Medulla oblongata (tissue), 1 donor: ENCODE measurements around the gene PGGT1B.

Experiments
- DNase-seq: peaks from one replicate; pipeline ENCODE4 v3.0.0-alpha.2; 2015; ENCODE audit errors: extremely low spot score

The PGGT1B gene

DNA sequence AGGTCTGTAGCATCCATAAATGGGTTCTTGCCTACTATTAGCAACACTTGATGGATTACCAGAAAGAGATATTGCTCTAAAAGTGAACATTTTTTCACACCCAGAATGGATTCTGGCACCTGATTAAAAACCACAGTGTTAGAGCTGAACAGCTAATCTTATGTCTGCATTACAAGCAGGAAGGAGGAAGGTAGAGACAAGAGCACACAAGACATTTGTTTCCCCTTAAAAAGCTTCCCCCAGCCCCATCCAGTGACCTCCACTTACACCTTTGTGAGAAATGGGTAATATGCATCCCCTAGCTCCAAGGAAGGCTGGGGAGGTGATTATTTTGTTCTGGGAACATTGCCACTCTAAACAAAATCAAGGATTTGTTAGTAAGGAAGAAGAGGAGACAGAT, 80.9 kb downstream of the PGGT1B start:
- no peak for DNase-seq

GRCh38 chr5:115180165-115180709, 82.4 kb downstream of the PGGT1B start:
- peak; percentile 18 for DNase-seq

DNA sequence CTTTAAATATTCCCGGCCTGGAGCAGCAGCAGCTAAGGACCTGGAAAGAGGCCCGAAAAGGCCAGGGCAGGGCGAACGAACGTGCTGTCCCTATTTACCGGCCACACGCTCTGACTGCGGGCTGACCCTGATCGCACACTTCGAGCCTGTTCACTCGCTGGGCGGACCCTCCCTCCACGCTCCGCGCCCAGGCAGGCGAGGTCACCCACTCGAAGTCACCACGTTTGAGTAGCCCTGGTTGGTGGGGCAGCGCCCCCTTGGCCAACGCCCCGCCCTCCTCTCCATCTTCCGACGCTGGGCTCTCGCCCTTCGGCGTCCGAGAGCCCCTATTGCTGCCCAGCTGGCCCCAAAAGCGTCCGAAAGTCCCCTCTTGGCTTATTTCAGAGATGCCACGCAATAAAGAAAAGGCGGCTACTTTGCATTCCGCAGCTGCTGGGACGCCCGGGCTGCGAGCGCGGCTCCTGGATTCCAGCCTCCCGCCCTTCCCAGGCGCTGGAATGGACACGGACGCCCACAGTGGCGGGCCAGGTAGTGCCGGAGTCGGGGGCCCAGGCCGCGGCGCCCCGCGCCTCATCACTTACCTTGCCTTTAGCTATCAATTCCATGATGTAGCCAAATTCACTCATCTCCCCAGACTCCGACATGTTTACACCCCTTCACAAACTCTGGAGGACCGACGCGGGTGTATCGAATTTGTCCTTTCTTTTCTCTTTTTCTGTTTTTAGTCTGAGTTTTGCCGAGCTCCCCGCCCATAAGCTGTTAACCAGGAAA, 83.1 kb downstream of the PGGT1B start:
- DNase-seq = no peak

DNA sequence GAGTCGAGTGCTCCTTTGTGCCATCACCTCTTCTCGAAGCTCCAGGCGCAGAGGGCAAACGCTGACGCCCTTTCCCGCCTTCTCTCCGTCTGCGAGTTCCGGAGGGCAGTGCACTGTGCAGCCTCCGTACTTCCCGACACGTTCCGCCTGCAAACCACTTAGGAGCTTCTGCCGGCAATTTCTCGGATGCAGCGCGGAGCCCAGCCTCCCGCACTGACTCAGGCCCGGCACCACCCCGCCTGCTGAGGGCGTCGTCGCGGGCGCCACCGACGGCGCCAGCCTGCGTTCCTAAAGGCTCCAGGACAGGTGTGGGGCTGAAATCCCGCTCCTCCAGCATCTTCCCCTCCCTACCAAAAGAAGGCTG, 83.7 kb downstream of the PGGT1B start:
- DNase-seq = no peak

GRCh38 chr5:115170929-115171510, 91.7 kb downstream of the PGGT1B start:
- DNase-seq = peak; percentile 40

GRCh38 chr5:115170134-115170928, 92.3 kb downstream of the PGGT1B start:
- DNase-seq = no peak

GRCh38 chr5:115169487-115170133, 93.1 kb downstream of the PGGT1B start, which contains the start of gene TRIM36:
TRIM36 (minus strand) TSS chr5:115169908; CDS start chr5:115169634, 274 bp downstream.
- peak; percentile 94 for DNase-seq

DNA sequence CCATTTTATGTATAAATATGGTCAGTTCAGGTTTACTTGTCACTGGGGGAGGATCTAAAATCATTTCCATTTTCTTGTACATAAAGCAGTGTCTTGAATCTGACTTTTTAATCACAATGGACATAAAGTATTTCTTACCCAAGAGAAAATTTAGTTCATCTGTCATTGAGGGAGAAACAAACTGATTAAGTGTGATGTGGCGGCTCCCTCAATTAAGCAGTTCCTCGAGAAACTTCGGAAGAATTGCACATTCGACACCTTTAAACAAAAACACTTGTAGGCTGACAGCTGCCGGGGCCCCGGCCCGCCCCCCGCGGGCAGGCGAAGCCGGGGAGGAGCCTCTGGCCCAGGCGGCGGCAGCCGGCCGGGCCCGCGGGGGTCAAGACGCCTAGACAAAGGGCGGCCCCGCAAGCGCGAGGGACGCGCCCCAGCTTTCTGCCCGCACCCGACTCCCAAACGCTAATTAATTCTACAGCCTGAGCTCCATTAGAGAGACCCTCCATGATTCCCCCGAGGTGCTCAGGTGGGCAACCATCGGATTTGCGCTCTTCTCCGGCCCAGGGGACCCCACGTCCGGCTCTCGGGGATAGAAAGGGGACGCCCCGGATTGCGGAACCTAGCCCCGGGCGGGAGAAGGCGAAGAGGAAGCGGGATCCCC, 93.7 kb downstream of the PGGT1B start:
- peak; percentile 41 for DNase-seq

GRCh38 chr5:115166744-115167393, 95.8 kb downstream of the PGGT1B start:
- no peak for DNase-seq

DNA sequence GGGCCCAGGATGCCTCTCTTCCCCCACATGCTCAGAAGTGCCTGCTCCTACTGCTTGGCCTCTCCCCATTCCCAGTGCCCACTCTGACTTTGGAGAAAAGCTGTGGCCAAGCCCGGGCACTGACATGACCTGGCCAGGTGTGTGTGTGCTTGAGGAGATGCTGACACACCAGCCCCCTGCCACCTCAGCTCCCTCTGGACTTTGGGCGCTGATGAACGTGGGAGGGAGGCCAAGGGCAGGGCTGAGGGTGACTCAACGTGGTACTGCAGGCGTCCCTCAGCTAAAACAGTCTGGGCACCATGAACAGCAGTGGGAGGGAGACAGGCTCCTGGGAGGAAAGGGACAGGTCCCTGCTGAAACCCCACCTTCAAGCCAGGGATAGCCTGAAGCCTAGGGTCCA, 96.9 kb downstream of the PGGT1B start:
- DNase-seq = no peak

DNA sequence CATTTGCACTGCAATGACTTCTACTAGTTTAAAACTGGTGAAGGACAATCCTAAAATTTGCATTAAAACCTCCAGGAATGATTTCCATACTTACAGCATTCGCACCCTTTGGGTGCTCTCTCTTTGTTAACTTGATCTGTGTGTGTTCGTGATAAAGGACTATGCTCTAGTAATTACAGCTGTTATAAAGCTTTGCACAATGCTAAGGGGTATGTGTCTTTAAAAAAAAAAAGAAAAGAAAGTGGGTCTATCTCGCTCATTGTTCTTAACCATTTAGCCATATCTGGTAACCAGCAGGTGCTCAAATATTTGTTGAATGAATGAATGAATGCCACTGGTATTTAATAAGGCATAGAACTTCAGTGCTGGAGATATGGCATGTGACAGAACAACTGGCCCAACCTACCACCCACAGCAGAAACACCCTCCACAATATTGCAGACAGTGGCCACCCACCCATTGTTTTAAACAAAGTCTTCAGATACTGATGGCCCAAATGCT, 101.7 kb downstream of the PGGT1B start:
- no peak for DNase-seq
